ENCODE data around the gene KRTAP1-1. TPM values are rescaled to one million over a fixed set of nuclear protein-coding genes. Genes with fewer than 3 reads are reported as not detected.
"Not testable (repeated sequence)": the region's sequence is repeated elsewhere in the genome, so short reads cannot be mapped to it uniquely, and the experiment has no call there.

Gene KRTAP1-1
- total RNA-seq, 4 donors from 2014 or later, result not detected

DNA sequence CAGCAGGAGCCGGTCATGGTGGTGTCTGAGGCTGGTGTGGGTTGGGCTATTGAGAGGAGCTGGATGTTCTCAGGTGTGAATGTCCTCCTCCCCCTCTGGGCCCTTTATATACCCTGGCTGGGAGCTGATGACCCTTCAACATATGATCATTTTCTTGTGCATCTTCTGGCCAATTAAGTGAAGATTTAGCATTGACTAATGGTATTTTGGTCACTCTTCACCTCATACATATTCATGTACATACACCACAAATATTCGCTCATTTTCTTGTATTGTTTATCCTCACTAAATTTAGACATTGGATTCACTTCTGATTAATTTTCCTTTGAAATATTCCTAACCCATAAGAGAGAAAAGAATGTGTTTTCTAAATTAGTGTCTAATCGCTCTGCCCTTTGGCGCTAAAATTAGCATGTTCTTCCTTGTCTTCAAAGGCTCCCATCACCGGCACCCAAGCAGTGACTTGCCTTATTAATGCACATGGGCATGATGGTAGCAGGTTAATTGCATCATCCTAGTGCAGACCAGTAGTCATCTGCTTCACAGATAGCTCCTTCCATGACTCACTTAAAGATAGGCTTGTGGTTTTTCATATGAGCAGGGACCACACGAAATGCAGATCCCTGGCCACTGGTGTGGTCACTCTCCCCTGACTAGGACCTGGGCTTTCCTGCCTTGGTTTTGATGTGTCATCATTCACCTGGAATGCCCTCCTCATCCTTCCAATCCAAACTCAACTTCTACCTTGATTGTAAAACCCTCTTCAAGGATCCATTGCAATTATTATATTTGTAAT lies 24.8 kb upstream of the KRTAP1-1 start, which contains the start of gene KRTAP2-4:
KRTAP2-4 (minus strand) TSS at position 51 of the 796 bp plus-strand sequence; CDS start at position 17, 34 bp downstream.
- no peak for DNase-seq (ENCODE audit: extremely low spot score)
- no peak within 1 kb of the TSS for H3K27ac ChIP-seq (replicated peaks in 1 of 4)
- intact Hi-C loops (cut with DNase I), result no loop called here
- no peaks in the 10 kb centered on the region for H3K36me3 ChIP-seq
- TF ChIP-seq POLR2A (IDR thresholded peaks at IDR 0.05; ENCODE audit: low read depth) (no peak), CTCF (IDR thresholded peaks at IDR 0.05) (no peak), POLR2AphosphoS5 (IDR thresholded peaks at IDR 0.05) (no peak), EP300 (IDR thresholded peaks at IDR 0.05) (no peak)
- no peaks in the 10 kb centered on the region for H3K27me3 ChIP-seq
- no peaks in the 10 kb centered on the region for H3K9me3 ChIP-seq
- H3K4me1 ChIP-seq, result no peaks in the 10 kb centered on the region
- 88% methylated on average over 5 of the region's 6 CpGs for WGBS
- no peak within 1 kb of the TSS for H3K4me3 ChIP-seq

GRCh38 chr17:41065016-41065689 lies 23.9 kb upstream of the KRTAP1-1 start:
- H3K36me3 ChIP-seq; H3K27me3 ChIP-seq; H3K9me3 ChIP-seq; DNase-seq (ENCODE audit: extremely low spot score); H3K4me1 ChIP-seq; H3K27ac ChIP-seq (replicated peaks in 1 of 4); H3K4me3 ChIP-seq; intact Hi-C loops (cut with DNase I): not testable (repeated sequence)
- 76% methylated on average over 6 of the region's 16 CpGs for WGBS

DNA sequence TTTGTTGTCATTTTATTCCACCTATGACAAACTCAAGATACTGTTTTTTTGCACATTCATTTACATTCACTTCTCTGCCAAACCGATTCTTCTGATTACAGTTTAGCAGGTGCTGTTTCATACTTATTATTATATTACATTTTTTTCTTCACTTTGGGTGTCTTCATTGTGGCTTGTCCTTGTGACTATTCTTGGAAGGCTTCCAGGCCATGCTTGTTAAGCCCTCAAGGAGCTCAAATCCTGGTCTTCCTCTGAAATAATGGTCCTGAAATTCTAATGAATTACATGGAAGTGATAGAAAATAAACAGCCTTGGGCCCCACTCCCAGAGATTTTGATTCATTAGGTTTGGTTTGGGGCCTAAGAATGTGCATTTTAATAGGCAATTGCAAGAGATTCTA lies 23.1 kb upstream of the KRTAP1-1 start:
- no peak overlapping the region for H3K27ac ChIP-seq (replicated peaks in 1 of 4)
- H3K9me3 ChIP-seq, result no peaks in the 10 kb centered on the region
- WGBS, result 88% methylated on average over 1 of the region's 1 CpG
- H3K27me3 ChIP-seq, result no peaks in the 10 kb centered on the region
- H3K36me3 ChIP-seq, result no peaks in the 10 kb centered on the region
- H3K4me3 ChIP-seq, result no peak overlapping the region
- intact Hi-C loops (cut with DNase I), result no loop called here
- TF ChIP-seq POLR2AphosphoS5 (IDR thresholded peaks at IDR 0.05) (no peak), POLR2A (IDR thresholded peaks at IDR 0.05; ENCODE audit: low read depth) (no peak), EP300 (IDR thresholded peaks at IDR 0.05) (no peak), CTCF (IDR thresholded peaks at IDR 0.05) (no peak)
- no peak for DNase-seq (ENCODE audit: extremely low spot score)
- H3K4me1 ChIP-seq, result no peaks in the 10 kb centered on the region

GRCh38 chr17:41063449-41063848 lies 22.2 kb upstream of the KRTAP1-1 start:
- 89% methylated on average over 4 of the region's 4 CpGs for WGBS
- no peaks in the 10 kb centered on the region for H3K4me1 ChIP-seq
- H3K27me3 ChIP-seq, result peaks cover 0 to 5% (median 0%) of the 10 kb centered on the region in 4 donors
- H3K36me3 ChIP-seq, result no peaks in the 10 kb centered on the region
- no peaks in the 10 kb centered on the region for H3K9me3 ChIP-seq
- no peak overlapping the region for H3K27ac ChIP-seq (replicated peaks in 1 of 4)
- no peak overlapping the region for H3K4me3 ChIP-seq
- TF ChIP-seq EP300 (IDR thresholded peaks at IDR 0.05) (no peak), CTCF (IDR thresholded peaks at IDR 0.05) (no peak), POLR2A (IDR thresholded peaks at IDR 0.05; ENCODE audit: low read depth) (no peak), POLR2AphosphoS5 (IDR thresholded peaks at IDR 0.05) (no peak)
- no peak for DNase-seq (ENCODE audit: extremely low spot score)
- intact Hi-C loops (cut with DNase I), result no loop called here

GRCh38 chr17:41061964-41062363 lies 20.7 kb upstream of the KRTAP1-1 start:
- no peak for DNase-seq (ENCODE audit: extremely low spot score)
- intact Hi-C loops (cut with DNase I), result no loop called here
- Histone ChIP-seq H3K9me3 (peaks cover 0 to 5% (median 0%) of the 10 kb centered on the region in 4 donors), H3K27ac (replicated peaks in 1 of 4) (no peak overlapping the region), H3K27me3 (peaks cover 0 to 16% (median 0%) of the 10 kb centered on the region in 4 donors), H3K36me3 (no peaks in the 10 kb centered on the region), H3K4me3 (no peak overlapping the region), H3K4me1 (no peaks in the 10 kb centered on the region)
- TF ChIP-seq POLR2AphosphoS5 (IDR thresholded peaks at IDR 0.05) (no peak), EP300 (IDR thresholded peaks at IDR 0.05) (no peak), CTCF (IDR thresholded peaks at IDR 0.05) (no peak)
- 66% methylated on average over 1 of the region's 1 CpG for WGBS

Measured in esophagus muscularis mucosa (tissue), 4 donors.